Stomach (tissue), 4 donors: ENCODE data around the gene DENND6A.

Experiments
- CTCF ChIP-seq, 7 experiments: fragments of 450-650 bp in 4 of 7; fragments of 200-600 bp in 3 of 7; sonication (generic) in 3 of 7; IDR thresholded peaks; one replicate each; pipeline ENCODE4 v1.5.1; 2016 to 2019; ENCODE audit warnings: antibody characterized with exemption in 7 of 7, control low read depth in 2 of 7, mild to moderate bottlenecking in 1 of 7
- EP300 ChIP-seq: sonication (generic); formaldehyde crosslinking; IDR thresholded peaks from one replicate; pipeline ENCODE4 v1.6.1; 2017; ENCODE audit warnings: antibody characterized with exemption
- POLR2A ChIP-seq, 4 donors: fragments of 450-650 bp; IDR thresholded peaks; one replicate each; pipeline ENCODE4 v1.6.1; 2016; ENCODE audit warnings: antibody characterized with exemption in 4 of 4, control low read depth in 2 of 4, mild to moderate bottlenecking in 1 of 4, moderate library complexity in 1 of 4

- no peak for TF ChIP-seq EP300
- TF ChIP-seq CTCF (IDR thresholded peaks at IDR 0.05): no peak
- no peak for TF ChIP-seq POLR2A (IDR thresholded peaks at IDR 0.05)
Measured at GRCh38 chr3:57701781-57702180, 8.9 kb upstream of the DENND6A start.
